ENCODE data around the gene FRMPD3.

DNA sequence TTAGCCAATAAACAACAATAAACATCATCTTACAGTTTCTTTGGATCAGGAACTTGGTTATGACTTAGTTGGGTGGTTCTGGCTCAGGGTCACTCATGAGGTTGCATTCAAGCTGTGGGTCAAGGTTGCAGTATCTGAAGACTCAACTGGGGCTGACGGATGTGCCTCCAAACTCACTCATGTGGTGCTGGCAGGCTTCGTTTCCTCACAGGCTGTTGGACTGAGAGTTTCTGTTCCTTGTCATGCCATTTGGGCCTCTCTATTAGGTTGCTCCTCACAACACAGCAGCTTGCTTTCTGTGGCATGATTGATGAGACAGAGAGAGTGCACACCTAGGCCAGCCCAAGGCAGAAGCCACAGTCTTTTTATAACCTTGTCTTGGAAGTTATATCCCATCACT, 20.7 kb downstream of the FRMPD3 start:
- TF ChIP-seq POLR2AphosphoS5 (IDR thresholded peaks at IDR 0.05; ENCODE audit: borderline replicate concordance, low read depth, low read length) (no peak), EZH2 (IDR thresholded peaks at IDR 0.05) (no peak), FOXP2 (optimal IDR thresholded peaks at IDR 0.05; ENCODE audit: control extremely low read depth, extremely low read length, insufficient read depth) (no peak)

Data from SK-N-MC (cell line).